CD4-positive, alpha-beta T cell treated with Interleukin-4 for 1 hour (primary cell): ENCODE results near the gene EVI5.
"Not testable (repeated sequence)": the region's sequence is repeated elsewhere in the genome, so short reads cannot be mapped to it uniquely, and the experiment has no call there.

Experiments
- DNase-seq, 2 donors: peaks; one replicate each; pipeline ENCODE4 v3.0.0-alpha.2; 2020 to 2022

EVI5 gene

GRCh38 chr1:92567211-92567868, 217.6 kb downstream of the EVI5 start:
- DNase-seq = no peak

GRCh38 chr1:92563457-92564216, 221.3 kb downstream of the EVI5 start:
- peak in 1 of 2 donors; percentile 11 for DNase-seq

DNA sequence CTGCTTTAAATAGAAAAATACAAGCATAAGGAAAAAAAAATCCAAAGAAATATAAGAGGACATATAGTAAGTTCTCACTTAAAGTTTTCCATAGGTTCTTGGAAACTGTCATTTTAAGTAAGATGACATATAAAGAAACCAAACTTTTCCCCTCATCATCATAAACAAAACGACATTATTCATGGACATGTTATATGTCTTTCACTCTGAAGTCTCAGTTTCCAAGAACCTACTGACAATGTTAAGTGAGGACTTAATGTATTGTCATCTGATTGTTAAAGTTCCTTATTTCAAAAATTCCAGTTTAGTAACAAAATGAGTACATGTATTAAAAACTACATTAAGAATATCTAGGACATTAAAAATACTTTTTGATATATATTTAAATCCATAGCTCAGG, 228.6 kb downstream of the EVI5 start:
- no peak for DNase-seq

GRCh38 chr1:92554216-92554615, 230.7 kb downstream of the EVI5 start:
- no peak for DNase-seq

DNA sequence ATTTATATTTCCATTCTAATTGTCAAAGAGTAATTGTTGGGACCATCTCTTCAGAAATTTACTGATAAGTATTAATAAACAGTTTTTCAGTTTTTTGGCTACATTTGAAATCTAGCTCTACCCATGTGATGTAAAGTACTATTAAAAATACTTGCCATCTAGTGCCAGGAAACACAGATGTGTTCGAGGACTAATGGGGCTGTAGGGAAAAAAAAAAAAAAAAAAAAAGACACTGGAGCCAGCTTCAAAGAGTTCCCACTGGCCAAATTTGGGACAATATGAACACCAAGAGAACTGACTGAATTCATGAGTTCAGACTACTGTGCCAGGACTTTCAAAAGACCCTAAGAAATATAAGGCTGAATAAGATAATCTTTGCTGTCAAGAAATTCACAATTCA, 233.0 kb downstream of the EVI5 start:
- DNase-seq = no peak

DNA sequence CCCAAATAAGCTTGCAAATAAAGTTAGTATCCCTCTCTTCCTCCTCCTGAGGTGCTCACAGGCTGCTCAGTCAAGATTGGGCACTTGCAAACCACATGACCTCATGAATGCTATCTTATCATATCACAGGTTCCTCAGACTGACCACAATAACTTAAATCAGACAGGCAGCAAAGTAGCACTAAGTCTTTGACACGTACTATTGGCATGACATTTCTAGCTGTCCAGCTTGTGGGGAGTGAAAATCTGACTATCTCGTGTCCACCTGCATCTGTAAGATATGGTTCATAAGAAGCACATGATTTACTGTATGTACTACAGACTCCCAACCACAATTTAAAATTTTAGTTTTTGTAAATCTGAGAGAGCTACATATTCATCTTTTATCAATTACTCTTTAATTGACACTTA, 240.1 kb downstream of the EVI5 start:
- DNase-seq = no peak

GRCh38 chr1:92543131-92544055, 241.5 kb downstream of the EVI5 start:
- DNase-seq = no peak

DNA sequence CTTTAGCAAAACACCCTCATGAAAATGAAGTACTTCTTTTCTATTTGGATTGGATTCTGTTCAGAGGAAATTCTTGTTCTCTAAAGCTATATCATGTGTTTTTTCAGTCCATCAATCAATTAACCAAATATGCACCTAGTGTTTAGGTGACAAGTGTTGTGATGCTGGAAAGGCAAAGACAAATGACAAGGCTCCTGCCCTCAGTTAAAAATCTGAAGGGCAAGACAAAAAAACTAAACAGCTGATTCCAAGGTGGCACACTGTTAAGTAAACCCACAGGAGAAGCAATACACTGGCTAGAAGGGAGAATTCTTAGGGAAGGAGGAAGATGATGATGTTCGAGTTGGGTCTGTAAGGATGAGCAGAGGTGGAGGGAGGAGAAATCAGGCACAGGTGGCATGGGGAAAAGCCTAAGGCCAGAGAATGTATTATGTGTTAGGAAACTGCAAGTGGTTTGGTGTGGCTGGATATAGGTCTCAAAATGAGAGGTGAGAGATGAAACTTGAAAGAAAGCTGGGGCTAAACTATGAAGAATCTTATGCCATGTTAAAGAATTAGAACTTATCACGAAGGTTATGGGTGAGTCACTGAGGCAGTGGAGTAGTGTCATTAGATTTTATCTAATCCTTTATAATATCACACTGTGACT, 246.4 kb downstream of the EVI5 start:
- DNase-seq = peak in 1 of 2 donors; percentile 44

DNA sequence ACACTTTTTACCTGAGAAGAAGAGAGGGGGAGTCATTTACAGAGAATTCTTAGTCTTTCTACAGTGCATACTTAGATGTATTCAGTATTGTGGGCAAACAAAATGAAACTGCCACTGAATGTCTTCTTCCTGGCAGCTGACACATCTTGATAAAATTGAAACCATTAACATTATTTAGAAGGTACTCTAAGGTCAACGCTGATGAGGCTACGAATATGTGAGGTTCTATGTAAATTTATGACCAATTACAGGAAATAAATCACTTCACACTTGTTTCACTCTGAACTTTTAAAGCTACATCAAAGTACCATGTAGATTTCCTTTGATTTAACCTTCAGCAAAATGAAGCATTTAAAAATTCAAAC, 246.9 kb downstream of the EVI5 start:
- DNase-seq = peak in 1 of 2 donors; percentile 76

- DNase-seq = peak; percentile 22 to 87
These were observed 247.7 kb downstream of the EVI5 start for GRCh38 chr1:92536980-92537884.

DNA sequence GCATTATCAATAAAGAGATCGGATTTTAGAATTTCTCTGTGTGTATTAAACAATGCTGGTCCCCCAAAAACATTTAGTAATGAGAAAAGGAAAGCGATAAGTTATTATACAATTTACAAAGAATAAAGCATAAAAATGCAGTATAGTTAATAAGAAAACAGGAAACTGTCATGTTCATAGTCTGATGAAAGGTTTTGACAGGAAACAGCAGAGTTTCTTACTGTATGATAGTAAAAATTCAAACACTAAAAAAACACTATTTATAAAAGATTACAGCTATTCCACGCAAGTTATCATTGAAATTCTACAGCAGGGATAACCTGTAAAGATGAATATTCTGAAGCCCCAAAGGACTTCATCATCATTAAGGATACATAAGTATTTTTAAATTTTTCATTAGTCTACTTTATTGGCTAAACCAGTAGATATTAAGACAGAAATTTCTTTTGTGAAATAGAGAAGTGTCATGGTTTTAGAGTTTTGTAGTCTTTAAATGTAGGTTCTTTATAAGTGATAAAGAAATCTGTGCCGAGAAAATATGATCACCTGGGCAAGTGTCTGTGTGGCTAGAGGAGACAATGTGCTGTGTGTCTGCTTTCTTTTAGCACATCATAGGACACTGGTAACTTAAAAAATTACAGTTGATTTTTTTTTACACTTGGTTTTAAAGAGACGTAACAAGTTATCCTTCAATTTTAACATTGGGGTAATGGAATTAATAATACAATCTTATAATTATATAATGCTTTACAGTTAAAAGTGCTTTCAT, 248.5 kb downstream of the EVI5 start:
- DNase-seq = peak in 1 of 2 donors; percentile 48

GRCh38 chr1:92532371-92532770, 252.5 kb downstream of the EVI5 start:
- DNase-seq = peak in 1 of 2 donors; percentile 2

GRCh38 chr1:92531939-92532338, 253.0 kb downstream of the EVI5 start:
- DNase-seq = not testable (repeated sequence)

DNA sequence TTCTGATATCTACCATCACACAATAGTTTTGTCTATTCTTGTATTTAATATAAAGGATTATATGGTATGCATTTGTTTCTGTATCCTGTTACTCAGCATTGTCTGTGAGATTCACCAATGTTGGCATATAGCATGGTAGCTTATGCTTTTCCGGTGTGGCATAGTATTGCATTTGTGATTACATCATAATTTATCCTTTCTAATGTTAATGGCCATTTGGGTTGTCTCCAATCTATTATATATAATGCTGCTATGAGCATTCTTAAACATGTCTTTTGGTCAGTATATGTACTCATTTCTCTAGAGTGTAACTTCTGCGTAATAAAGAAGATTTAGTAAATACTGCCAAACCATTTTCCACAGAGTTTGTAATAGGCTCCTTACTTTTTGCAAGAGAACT, 257.2 kb downstream of the EVI5 start:
- DNase-seq = no peak

GRCh38 chr1:92524944-92525590, 259.8 kb downstream of the EVI5 start:
- DNase-seq = not testable (repeated sequence)

- DNase-seq = no peak
These were observed 265.9 kb downstream of the EVI5 start for GRCh38 chr1:92519043-92519442.

DNA sequence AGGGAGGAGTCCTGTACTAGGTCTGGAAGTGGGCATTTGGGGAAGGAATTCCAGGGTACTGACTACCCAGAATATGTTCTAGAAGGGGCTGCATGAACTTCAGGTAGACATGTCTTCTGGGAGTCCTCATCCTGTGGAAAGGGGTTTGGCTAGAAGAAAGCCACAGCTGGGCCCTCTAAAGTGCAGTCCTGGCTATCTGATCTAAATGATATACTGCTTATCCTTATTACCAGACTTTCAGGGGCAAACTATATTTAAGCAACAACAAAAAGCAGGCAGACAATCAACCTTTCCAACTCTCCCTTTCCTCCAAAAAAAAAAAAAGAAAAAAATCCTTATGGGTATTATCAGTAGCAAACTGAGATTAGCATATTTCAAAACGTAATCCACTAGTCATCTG, 268.3 kb downstream of the EVI5 start:
- no peak for DNase-seq

GRCh38 chr1:92515796-92516201, 269.1 kb downstream of the EVI5 start:
- DNase-seq = no peak

DNA sequence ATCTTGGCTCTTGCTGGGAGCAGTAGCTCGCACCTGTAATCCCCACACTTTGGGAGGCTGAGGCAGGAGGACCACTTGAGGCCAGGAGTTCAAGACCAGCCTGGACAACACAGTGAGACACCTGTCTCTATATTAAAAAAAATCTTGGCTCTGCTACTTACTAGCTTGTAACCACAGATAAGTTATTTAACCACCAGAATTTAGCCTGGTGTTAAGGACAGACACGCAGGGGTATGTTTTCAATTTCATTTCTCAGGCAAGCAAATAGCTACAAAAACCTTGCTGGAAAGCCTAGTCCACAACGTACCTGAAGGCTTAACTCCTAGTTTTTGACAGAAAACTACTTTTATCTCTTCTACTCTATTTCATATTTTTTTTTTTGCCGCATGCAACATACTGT, 273.4 kb downstream of the EVI5 start:
- DNase-seq = no peak

DNA sequence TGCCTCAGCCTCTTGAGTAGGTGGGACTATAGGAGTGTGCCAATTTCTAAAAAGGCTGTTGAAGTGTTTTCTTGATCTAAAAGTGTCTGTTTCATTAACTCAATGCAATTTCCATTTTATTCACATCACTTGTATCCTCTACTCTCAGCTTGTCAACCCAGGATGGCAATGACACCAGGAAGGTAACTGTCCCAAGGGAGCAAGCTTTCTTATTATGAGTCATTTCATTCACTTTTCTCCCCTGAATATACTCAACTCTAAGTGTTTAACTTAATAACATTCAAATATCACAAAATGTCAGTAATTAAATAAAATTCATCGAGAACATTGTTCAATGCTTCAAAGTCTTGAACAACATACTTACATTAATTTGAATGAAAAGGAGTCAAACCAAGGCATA, 275.3 kb downstream of the EVI5 start:
- no peak for DNase-seq
